Heart left ventricle (tissue), 13 donors: ENCODE measurements around the gene PLOD1.

Source experiments
- CTCF ChIP-seq, 12 donors: fragments of 200-600 bp; sonication (generic) in 4 of 12; IDR thresholded peaks; one replicate each; pipeline versions ENCODE4 v1.5.0 to v1.8.0; 2018 to 2022; ENCODE audit warnings: antibody characterized with exemption in 12 of 12, mild to moderate bottlenecking in 5 of 12
- POLR2A ChIP-seq, 2 donors: fragments of 450-650 bp; IDR thresholded peaks; one replicate each; pipeline ENCODE4 v1.6.1; 2017; ENCODE audit warnings: antibody characterized with exemption in 2 of 2, mild to moderate bottlenecking in 2 of 2, moderate library complexity in 2 of 2
- donor health status: ischemic (EF 13 %, LVEDD 7.1; RV severe dilation, severe dysfunction).
- donor health status: DM: no; HTN: yes; CAD: no.
- donor health status: DM: no; HTN: no; CAD: no.
- donor health status: ischemic (EF 25% LVEDD 6.9; RV normal size, moderate dysfunction).
- donor health status: ischemic (EF 25% LVEDD 5.7; RV mildly dilated, moderate dysfunction).
- donor health status: ischemic (EF 35%, LVEDD 5.7; RV mildly dilated, moderate dysfunction).
- donor health status: nonischemic (EF 11% LVEDD 7.7; RV severe dilation, severe dysfunction).
- donor health status: DM: yes; HTN: yes; CAD: no.
- donor health status: PGD.
- donor health status: ischemic (EF 29% LVEDD 5.4; RV normal size, mild dysfunction).
- donor health status: nonischemic (EF 23%, LVEDD 6.1; RV moderate dilation, normal function).

DNA sequence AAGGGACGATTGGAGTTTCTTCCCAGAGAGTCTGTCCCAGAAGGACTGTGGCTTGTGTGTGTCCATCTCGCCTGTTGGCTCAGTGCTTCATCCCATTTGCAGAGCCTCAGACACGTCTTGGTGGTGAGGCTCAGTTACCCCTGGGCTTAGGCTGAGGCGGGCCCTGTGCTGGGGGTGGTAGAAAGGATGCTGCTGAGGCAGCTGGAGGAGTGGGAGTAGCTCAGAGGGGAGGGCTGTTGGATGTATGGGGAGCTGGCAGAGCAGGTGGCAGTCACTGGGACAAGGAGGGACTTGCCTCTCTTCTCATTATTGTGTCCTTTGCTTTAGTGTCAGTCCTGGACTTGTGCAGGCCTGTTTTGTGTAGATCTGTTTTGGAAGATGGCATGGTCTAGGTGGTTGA lies 77.5 kb downstream of the PLOD1 start:
- TF ChIP-seq POLR2A (IDR thresholded peaks at IDR 0.05) (no peak), CTCF (IDR thresholded peaks at IDR 0.05) (no peak)
